Retina (tissue), 1 donor: ENCODE results near the gene LRP1.

ENCODE experiments used
- DNase-seq: peaks from one replicate; pipeline ENCODE4 v3.0.0-alpha.2; 2016

Gene LRP1

GRCh38 chr12:57157588-57158173 lies 29.4 kb downstream of the LRP1 start:
- DNase-seq: no peak

DNA sequence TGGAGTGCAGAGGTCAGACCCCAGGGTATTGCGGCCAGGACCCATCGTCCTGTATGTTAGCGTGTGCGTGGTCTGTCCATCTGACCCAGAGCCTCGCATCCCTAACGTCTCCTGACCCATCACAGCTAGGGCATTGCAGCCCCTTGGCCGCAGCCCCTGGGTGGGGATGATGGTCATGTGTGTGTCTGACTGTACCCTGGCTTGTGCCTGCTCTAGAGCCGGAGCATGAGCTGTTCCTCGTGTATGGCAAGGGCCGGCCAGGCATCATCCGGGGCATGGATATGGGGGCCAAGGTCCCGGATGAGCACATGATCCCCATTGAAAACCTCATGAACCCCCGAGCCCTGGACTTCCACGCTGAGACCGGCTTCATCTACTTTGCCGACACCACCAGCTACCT lies 29.9 kb downstream of the LRP1 start:
- DNase-seq: no peak

DNA sequence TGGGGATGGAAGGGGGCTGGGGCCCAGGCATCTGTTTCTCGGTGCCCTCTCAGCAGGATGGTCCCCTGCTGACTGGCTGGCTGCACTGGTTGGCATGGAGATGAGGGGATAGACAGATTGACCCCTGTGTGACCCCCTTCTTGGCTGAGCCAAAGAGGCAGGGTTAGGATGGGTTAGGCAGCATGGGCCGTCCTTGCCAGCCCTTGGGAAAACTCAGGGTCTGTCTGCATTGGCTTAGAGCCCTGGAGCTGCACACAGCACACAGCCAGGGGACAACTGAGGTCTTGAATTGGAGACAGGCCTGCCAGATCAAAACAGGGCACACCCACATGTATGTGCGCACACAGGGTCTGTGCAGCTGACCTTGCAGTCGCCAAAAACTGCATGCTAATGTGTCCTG lies 30.4 kb downstream of the LRP1 start:
- DNase-seq: peak; percentile 31

- no peak for DNase-seq
These were observed 31.0 kb downstream of the LRP1 start for GRCh38 chr12:57159311-57159710.

DNA sequence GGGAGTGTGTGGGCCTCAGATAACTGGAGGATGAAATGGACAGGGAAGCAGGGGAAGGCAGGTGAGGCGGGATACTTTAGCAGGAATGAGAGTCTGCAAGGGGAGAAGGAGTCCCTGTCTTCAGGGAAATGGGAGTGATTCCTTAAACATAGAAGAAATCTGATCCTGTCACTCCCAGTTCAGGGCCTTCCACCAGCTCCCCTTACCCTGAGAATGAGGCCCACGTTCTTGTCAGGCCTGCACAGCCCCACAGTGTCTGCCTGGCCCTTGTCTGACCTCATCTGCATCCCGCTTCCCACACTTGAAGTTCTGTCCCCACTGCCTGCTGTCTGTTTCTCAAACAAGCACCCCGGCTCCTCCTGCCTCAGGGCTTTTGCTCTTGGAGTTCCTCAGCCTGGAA lies 31.8 kb downstream of the LRP1 start:
- no peak for DNase-seq

GRCh38 chr12:57160741-57161140 lies 32.5 kb downstream of the LRP1 start:
- DNase-seq: no peak

DNA sequence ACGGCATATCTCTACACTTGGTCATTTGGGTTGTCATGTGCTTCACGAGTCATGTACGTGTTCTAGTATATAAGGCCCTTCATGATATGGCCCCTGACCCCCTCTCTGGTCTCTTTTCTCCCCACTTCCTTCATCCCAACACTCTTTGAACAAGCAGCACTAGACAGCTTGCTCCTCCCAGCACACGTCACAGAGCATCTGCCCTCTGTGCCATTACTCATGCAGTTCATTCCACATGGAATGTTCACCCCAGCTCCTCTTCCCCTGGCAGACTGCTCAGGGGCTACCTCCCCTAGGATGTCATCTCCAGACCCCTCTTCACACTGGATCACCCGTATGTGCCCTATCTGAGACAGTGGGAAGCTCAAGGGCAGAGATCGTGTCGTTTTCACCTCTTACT lies 33.2 kb downstream of the LRP1 start:
- DNase-seq: no peak

DNA sequence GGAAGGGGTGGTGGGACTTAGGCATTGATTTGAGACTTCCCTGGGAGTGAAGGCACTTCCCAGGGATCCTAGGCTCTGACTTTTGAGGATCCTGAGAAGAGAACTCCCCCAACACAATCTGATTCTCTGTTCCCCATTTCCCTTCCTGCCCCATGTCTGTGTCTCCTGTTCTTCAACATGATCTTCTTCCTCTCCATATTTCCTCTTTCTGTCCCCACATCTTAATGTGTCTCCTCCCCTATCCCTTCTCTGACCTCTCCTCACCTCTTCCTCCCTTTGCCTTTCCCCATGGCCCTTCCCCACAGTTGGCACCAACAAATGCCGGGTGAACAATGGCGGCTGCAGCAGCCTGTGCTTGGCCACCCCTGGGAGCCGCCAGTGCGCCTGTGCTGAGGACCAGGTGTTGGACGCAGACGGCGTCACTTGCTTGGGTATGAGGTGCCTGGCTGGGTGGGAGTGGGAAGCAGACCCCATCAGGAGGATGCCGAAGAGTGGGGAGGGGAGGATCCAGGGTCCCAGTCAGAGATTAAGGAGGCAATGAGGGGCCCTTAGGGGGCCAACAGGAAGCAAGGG lies 34.4 kb downstream of the LRP1 start:
- DNase-seq: no peak

DNA sequence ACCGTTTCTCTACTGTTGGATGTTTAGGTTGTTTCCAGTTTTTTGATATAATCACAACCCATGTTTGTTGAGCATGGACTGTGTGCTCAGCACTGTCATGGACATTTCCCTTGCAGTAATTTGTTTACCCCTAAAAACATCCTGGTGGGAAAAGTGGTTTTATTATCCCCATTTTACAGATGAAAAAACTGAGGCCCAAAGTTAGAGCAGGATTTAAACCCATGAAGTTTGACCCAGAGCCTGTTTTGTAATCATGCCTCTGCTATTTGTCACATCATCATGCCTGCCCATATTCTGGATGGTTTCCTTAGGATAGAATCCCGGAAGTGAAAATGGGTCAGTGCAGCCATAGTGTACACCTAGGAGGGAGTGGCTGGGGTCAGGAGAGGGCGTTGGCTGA lies 36.2 kb downstream of the LRP1 start:
- no peak for DNase-seq

- DNase-seq: no peak
These were observed 36.8 kb downstream of the LRP1 start for GRCh38 chr12:57164966-57165625.

DNA sequence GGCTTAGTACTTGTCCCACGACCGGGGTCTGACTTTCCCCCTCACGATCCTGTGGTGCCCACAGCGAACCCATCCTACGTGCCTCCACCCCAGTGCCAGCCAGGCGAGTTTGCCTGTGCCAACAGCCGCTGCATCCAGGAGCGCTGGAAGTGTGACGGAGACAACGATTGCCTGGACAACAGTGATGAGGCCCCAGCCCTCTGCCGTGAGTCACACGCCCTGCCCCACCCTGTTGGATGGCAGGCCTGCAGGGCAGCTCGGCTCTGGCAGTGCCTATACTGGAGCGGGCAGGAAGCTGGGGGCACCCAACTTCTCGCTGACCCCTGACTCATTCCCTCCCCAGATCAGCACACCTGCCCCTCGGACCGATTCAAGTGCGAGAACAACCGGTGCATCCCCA lies 37.5 kb downstream of the LRP1 start:
- DNase-seq: no peak

DNA sequence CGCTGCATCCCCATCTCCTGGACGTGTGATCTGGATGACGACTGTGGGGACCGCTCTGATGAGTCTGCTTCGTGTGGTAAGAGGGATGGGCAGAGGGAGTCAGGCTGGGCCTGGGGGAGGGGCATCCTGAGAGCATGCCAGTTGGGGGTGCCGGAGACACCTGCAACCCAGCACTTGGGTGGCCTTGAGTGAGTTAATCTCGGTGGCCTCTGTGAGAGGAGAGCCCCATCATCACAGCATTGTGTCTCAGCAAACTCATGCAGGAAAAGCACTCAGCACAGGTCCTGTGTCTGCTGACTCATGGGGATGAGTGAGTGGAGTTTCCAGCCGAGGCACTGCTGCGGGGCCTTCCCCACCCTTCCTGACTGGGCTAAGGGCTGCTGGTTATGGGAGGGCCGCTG lies 38.7 kb downstream of the LRP1 start:
- DNase-seq: no peak

- no peak for DNase-seq
These were observed 39.8 kb downstream of the LRP1 start for GRCh38 chr12:57168058-57168457.

GRCh38 chr12:57169046-57169795 lies 40.9 kb downstream of the LRP1 start:
- no peak for DNase-seq

DNA sequence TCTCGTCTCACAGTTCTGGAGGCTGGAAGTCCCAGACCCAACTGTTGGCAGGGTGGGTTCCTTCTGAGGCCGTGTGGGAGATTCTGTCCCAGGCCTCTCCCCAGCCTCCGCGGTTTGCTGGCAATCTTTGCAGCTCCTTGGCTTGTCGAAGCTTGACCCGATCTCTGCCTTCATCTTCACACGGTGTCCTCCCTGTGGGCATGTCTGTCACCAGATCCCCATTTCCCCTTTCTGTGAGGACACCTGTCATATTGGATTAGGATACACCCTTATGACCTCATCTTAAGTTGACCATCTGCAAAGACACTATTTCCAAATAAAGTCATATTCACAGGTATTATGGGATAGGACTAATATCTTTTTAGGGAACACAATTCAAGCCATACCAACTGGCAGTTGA lies 41.7 kb downstream of the LRP1 start:
- DNase-seq: no peak

DNA sequence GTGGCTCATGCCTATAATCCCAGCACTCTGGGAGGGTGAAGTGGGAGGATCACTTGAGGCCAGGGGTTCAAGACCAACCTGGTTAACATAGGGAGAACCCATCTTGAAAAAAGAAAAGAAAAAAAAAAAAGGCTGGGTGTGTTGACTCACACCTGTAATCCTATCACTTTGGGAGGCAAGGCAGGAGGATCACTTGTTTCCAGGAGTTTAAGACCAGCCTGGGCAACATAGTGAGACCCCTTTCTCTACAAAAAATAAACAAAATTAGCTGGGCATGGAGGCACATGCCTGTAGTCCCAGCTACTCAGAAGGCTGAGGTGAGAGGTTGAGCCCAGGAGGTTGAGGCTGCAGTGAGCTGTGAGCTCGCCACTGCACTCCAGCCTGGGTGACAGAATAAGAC lies 42.1 kb downstream of the LRP1 start:
- no peak for DNase-seq

DNA sequence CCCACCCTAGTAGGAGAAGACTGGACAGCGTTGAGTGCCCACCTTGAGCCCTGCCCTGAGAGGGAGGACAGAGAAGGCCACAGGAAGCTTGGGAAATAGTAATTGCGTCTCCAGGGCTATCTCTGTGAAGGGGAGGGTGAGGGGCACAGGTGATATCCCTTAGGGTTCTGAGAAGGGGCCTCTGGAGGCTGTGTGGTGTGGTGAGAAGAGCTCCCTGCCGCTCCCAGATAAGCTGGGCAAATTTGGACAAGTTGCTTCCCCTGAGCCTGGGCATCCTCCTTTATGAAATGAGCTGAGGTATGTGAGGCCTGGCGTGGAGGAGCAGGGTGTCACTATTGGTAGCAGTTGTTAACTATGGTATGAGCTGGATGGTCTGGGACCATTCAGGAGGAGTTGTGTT lies 42.6 kb downstream of the LRP1 start:
- DNase-seq: no peak

DNA sequence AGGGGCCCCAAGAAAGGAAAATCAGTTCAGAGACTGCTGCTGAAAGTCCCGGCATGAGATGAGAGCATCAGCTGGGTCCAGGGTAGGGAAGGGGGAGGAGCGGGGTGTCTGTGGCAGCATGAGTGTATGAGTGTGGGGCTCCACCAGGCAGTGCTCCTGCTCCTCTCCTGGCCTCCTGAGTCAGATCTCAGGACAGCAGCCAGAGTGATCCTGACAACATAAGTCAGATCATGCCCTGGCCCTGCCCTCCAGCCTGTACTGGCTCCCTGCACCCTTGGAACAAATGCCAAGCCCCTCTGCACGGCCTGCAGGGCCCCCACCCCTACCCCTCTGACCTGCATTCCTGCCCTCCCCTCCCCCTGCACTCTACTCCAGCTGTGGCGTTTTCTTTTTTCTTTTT lies 43.4 kb downstream of the LRP1 start:
- peak; percentile 13 for DNase-seq

GRCh38 chr12:57173089-57173488 lies 44.8 kb downstream of the LRP1 start:
- peak; percentile 21 for DNase-seq

DNA sequence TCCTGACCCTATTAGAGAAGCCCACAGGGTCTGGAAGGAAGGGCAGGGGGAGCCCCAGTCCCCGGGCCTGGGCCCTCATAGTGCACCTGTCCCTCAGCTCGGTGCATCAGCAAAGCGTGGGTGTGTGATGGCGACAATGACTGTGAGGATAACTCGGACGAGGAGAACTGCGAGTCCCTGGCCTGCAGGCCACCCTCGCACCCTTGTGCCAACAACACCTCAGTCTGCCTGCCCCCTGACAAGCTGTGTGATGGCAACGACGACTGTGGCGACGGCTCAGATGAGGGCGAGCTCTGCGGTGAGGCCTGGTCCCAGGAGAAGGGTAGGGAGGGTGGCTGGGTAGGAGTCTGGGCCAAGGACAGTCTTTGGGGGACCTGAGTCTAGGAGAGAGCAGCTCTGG lies 45.4 kb downstream of the LRP1 start:
- no peak for DNase-seq

GRCh38 chr12:57175428-57176138 lies 47.3 kb downstream of the LRP1 start:
- DNase-seq: peak; percentile 76

DNA sequence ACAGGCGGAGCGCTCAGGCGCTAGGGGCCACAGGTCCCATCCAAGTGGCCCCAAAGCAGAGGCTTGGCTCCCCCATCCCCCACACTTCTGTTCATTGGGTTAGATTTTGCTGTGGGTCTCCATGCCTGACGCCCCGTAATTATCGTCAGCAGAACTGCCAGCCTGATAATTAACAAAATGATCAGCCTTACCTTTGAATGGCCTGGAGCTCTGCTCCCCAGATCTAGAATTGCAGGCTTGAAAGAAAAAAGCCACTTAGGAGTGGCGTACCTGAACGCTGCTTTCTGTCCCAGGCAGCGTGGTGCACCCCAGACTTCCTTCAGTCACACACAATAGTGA lies 47.8 kb downstream of the LRP1 start:
- no peak for DNase-seq

DNA sequence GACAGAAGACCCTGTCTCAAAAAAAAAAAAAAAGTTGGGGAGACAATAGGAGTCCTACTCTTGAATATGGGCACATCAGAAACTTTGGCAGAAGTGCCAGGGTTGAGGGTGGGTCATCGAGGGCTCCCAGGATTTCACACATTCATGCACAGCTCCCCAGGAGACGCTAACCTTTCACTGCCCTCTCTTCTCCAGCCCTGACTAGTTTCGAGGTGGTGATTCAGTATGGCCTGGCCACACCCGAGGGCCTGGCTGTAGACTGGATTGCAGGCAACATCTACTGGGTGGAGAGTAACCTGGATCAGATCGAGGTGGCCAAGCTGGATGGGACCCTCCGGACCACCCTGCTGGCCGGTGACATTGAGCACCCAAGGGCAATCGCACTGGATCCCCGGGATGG lies 48.6 kb downstream of the LRP1 start:
- DNase-seq: no peak

- no peak for DNase-seq
These were observed 49.1 kb downstream of the LRP1 start for GRCh38 chr12:57177354-57177753.
